Esophagus (tissue), 2 donors: ENCODE data around the gene CXCL11. TPM values are rescaled to one million over a fixed set of nuclear protein-coding genes. Genes with fewer than 3 reads are reported as not detected.

Source experiments
- H3K27ac ChIP-seq, 2 donors: one replicate each; pipeline ENCODE4 v1.5.1; 2013; ENCODE audit warnings: low read depth in 2 of 2, mild to moderate bottlenecking in 2 of 2, inconsistent platforms in 1 of 2, low read length in 1 of 2, moderate library complexity in 1 of 2
- H3K27me3 ChIP-seq, 2 donors: one replicate each; pipeline ENCODE4 v1.6.1; 2013; ENCODE audit warnings: low read length in 2 of 2, control low read depth in 1 of 2, mild to moderate bottlenecking in 1 of 2; ENCODE audit not compliant: insufficient read depth in 2 of 2, control insufficient read depth in 1 of 2
- H3K36me3 ChIP-seq, 2 donors: one replicate each; pipeline ENCODE4 v1.6.1; 2013; ENCODE audit warnings: low read length in 1 of 2; ENCODE audit not compliant: control insufficient read depth in 2 of 2, insufficient read depth in 2 of 2
- H3K4me1 ChIP-seq, 2 donors: one replicate each; pipeline ENCODE4 v1.6.1; 2013; ENCODE audit warnings: low read length in 1 of 2; ENCODE audit not compliant: control insufficient read depth in 2 of 2, insufficient read depth in 2 of 2
- H3K4me3 ChIP-seq, 2 donors: one replicate each; pipeline ENCODE4 v1.5.1; 2013; ENCODE audit warnings: low read length in 2 of 2, mild to moderate bottlenecking in 2 of 2, low read depth in 1 of 2, moderate library complexity in 1 of 2
- H3K9me3 ChIP-seq, 2 donors: one replicate each; pipeline ENCODE4 v1.6.1; 2013; ENCODE audit warnings: mild to moderate bottlenecking in 2 of 2, low read depth in 1 of 2, low read length in 1 of 2, moderate library complexity in 1 of 2; ENCODE audit not compliant: control insufficient read depth in 2 of 2, insufficient read depth in 1 of 2
- WGBS, 2 donors: extraction: QIAGEN DNeasy Blood & Tissue Kit; methylation state at CpG; one replicate each; pipeline ENCODE4 v1.1.7; 2013; 5-methylcytosine and 5-hydroxymethylcytosine counted together
- polyA plus RNA-seq, 2 donors: library from polyadenylated mRNA; stranded (reverse); fragments of 200-250 nt; gene quantifications; one replicate each; pipeline ENCODE4 v1.2.3, GENCODE V29; 2013
- donor health status: healthy with polysubstance abuse.
- donor health status: Bipolar disorder and iron deficiency.

CXCL11 gene
- polyA plus RNA-seq, 2 donors, result 0.07 TPM; not detected in 1

DNA sequence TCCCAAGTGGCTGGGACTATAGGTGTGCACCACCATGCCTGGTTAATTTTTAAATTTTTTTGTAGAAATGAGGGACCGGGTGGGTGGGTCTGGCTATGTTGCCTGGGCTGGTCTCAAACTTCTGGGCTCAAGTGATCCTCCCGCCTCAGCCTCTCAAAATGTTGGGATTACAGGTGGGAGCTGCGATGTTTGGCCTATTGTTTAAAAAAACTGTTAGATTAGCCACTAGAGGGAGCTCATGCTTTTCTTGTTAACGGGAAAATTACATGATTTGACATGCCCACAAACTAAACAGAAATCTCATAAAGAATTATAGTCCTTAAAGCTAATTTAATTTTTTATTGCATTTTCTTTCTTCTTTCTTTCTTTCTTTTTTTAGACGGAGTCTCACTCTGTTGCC is 40.1 kb downstream of the CXCL11 start:
- H3K4me1 ChIP-seq, result no peaks in the 10 kb centered on the region
- H3K36me3 ChIP-seq, result no peaks in the 10 kb centered on the region
- no peaks in the 10 kb centered on the region for H3K9me3 ChIP-seq
- H3K27ac ChIP-seq, result no peak overlapping the region
- H3K4me3 ChIP-seq, result no peak overlapping the region
- WGBS, 2 donors, result 8 to 11% methylated on average over 5 of the region's 5 CpGs
- H3K27me3 ChIP-seq, result no peaks in the 10 kb centered on the region

DNA sequence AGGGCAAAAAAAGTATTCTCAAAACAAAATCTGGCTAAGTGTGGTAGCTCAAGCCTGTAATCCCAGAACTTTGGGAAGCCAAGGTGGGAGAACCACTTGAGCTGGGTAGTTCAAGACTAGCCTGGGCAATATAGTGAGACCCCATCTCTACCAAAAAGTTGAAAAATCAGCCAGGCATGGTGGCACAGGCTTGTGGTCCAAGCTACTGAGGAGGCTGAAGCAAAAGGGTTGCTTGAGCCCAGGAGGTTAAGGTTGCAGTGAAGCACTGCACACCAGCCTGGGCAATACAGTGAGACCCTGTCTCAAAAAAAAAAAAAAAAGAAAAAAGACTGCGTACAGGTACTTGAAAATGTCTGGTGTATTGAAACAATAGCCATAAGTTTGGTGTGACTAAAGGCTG is 43.4 kb downstream of the CXCL11 start:
- H3K9me3 ChIP-seq, result no peaks in the 10 kb centered on the region
- no peaks in the 10 kb centered on the region for H3K4me1 ChIP-seq
- H3K36me3 ChIP-seq, result no peaks in the 10 kb centered on the region
- H3K4me3 ChIP-seq, result no peak overlapping the region
- 92 to 100% methylated on average over 1 of the region's 1 CpG for WGBS, 2 donors
- no peaks in the 10 kb centered on the region for H3K27me3 ChIP-seq
- no peak overlapping the region for H3K27ac ChIP-seq

DNA sequence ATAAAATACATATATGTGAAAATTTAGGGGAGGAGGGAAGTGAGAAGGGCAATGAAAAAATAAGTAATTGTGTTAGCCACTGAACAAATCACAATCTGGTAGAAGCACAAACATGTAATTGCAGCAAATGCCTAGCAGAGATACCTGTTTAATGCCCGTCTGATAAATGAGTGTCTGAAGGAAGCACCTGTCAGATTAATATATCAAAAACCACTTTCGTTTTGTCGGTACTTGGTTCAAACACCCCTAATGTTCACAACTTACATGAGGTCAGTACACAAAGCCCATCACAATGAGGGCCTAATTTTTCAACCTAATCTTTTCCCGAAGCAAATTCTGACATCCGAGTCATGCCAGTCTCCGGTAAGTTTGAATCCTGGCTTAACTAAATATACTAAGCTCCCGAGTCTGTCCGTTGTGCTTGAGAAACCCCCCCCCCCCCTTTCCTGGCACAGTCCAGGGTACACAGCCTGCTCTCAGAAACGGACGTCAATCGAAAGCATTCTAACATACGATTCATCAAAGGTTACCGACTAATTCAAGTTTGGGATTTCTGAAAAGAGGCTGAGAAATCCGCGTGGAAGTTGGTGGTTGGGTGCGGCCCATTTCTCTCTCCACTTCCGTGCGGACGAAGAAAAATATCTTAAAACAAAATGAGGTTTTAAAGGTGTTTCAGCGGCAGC is 45.9 kb downstream of the CXCL11 start:
- H3K9me3 ChIP-seq, result no peaks in the 10 kb centered on the region
- peaks cover 0 to 5% of the 10 kb centered on the region in 2 donors for H3K4me1 ChIP-seq
- H3K36me3 ChIP-seq, result no peaks in the 10 kb centered on the region
- WGBS, 2 donors, result 0 to 1% methylated on average over 20 of the region's 20 CpGs
- H3K27ac ChIP-seq, result peak overlapping the region in 1 of 2 donors; percentile 71
- no peaks in the 10 kb centered on the region for H3K27me3 ChIP-seq
- peak overlapping the region; percentile 83 to 92 for H3K4me3 ChIP-seq

DNA sequence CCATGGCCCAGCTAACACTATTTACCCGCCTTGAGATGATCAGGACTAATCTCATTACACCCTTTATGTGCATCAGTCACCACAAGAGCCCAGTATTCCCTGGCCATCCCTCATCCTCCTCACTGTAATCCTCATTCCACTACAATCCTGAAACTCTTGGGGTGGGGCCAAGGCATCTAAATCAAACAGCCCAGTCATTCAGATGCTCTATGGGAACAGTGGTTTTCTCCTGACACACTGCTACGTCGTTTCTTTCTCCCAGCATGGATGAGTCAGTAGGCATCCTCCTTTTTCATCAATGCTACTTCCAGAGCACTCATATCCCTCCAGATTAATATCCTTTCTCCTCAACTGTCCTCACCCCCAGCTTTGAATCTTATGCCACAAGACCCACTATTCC is 50.8 kb downstream of the CXCL11 start:
- Histone ChIP-seq H3K9me3 (no peaks in the 10 kb centered on the region), H3K27ac (no peak overlapping the region), H3K36me3 (peaks cover 4 to 6% of the 10 kb centered on the region in 2 donors), H3K27me3 (no peaks in the 10 kb centered on the region), H3K4me1 (peaks cover 0 to 5% of the 10 kb centered on the region in 2 donors), H3K4me3 (no peak overlapping the region)
- 71 to 79% methylated on average over 3 of the region's 3 CpGs for WGBS, 2 donors

Other genes with a start within 250 kb of the CXCL11 start
- not detected for gene PPEF2, start 133.6 kb downstream of the CXCL11 start, polyA plus RNA-seq
- 10 to 100 TPM; 10.4 to 37.3 TPM for gene NAAA, start 95.1 kb downstream of the CXCL11 start, polyA plus RNA-seq
- 10 to 100 TPM in 1 of 2 donors, 1 to 10 TPM in 1; 6.5 to 14.0 TPM for gene SDAD1, start 45.1 kb downstream of the CXCL11 start, polyA plus RNA-seq
- gene CXCL9, start 28.6 kb downstream of the CXCL11 start, polyA plus RNA-seq, result under 1 TPM; 0.22 to 0.29 TPM
- under 1 TPM; 0.73 to 0.77 TPM for gene CXCL10, start 12.6 kb downstream of the CXCL11 start, polyA plus RNA-seq
- gene ART3, start 38.6 kb upstream of the CXCL11 start, polyA plus RNA-seq, result under 1 TPM; 0.29 to 0.31 TPM
- gene NUP54, start 112.3 kb upstream of the CXCL11 start, polyA plus RNA-seq, result 10 to 100 TPM; 18.0 to 18.4 TPM
- gene SCARB2, start 177.8 kb upstream of the CXCL11 start, polyA plus RNA-seq, result 10 to 100 TPM; 21.7 to 26.3 TPM
- under 1 TPM; 0.47 to 0.71 TPM for gene FAM47E, start 215.7 kb upstream of the CXCL11 start, polyA plus RNA-seq